SK-N-SH (cell line): Measurements from ENCODE around the gene ASB9. TPM values are rescaled to one million over a fixed set of nuclear protein-coding genes. Genes with fewer than 3 reads are reported as not detected.

Experiments
- CTCF ChIA-PET: fragments of 300-600, 350-600 bp; formaldehyde crosslinking; extraction: SDS; loops from one replicate; lab custom pipeline; 2021; lab: Yijun Ruan, JAX
- POLR2A ChIA-PET: fragments of 350-600 bp; sonication (Branson Sonifier 250); formaldehyde crosslinking; extraction: SDS; loops from one replicate; lab custom pipeline; 2020; ENCODE audit warnings: antibody characterized with exemption, inconsistent platforms; lab: Yijun Ruan, JAX
- DNase-seq: peaks from one replicate; pipeline ENCODE4 v3.0.0; 2012
- H2AFZ ChIP-seq: fragments of 200-600 bp; sonication (generic); 2 replicates; pipeline ENCODE4 v1.8.1; 2016; ENCODE audit warnings: antibody characterized with exemption, mild to moderate bottlenecking, low read depth
- H3F3A ChIP-seq: fragments of 200-600 bp; sonication (generic); replicated peaks from 2 replicates; pipeline ENCODE3; 2016; ENCODE audit warnings: antibody characterized with exemption, mild to moderate bottlenecking; ENCODE audit not compliant: insufficient read depth
- H3K27ac ChIP-seq, 2 experiments: fragments of 200-500 bp in 1 of 2; fragments of 200-600 bp in 1 of 2; sonication (Bioruptor generic) in 1 of 2; sonication (generic), shearing (Covaris generic) in 1 of 2; 2 replicates each; pipeline versions ENCODE4 v1.5.1 to v1.6.1; 2014 to 2016; ENCODE audit warnings: low read depth in 2 of 2, inconsistent platforms in 1 of 2, low read length in 1 of 2, mild to moderate bottlenecking in 1 of 2, mixed read lengths in 1 of 2
- H3K27me3 ChIP-seq: fragments of 200-600 bp; sonication (generic), shearing (Covaris generic); 2 replicates; pipeline ENCODE4 v1.6.1; 2016; ENCODE audit warnings: mixed run types; ENCODE audit not compliant: insufficient read depth
- H3K36me3 ChIP-seq, 2 experiments: fragments of 200-500 bp in 1 of 2; fragments of 200-600 bp in 1 of 2; sonication (Bioruptor generic) in 1 of 2; sonication (generic) in 1 of 2; replicated peaks in 1 of 2; 2 replicates each; pipeline versions ENCODE3 to v1.5.1; 2014 to 2016; ENCODE audit warnings: low read length in 1 of 2, mild to moderate bottlenecking in 1 of 2; ENCODE audit not compliant: insufficient read depth in 2 of 2, control insufficient read depth in 1 of 2
- H3K4me1 ChIP-seq, 2 experiments: fragments of 200-500 bp in 1 of 2; fragments of 200-600 bp in 1 of 2; sonication (Bioruptor generic) in 1 of 2; sonication (generic), shearing (Covaris generic) in 1 of 2; 2 replicates each; pipeline versions ENCODE4 v1.5.1 to v1.6.1; 2014 to 2016; ENCODE audit warnings: low read depth in 1 of 2, low read length in 1 of 2, mixed run types in 1 of 2; ENCODE audit not compliant: insufficient read depth in 2 of 2, control insufficient read depth in 1 of 2
- H3K4me2 ChIP-seq: fragments of 200-600 bp; sonication (generic), shearing (Covaris generic); 2 replicates; pipeline ENCODE4 v1.6.1; 2017; ENCODE audit warnings: mixed run types
- H3K4me3 ChIP-seq, 2 experiments: fragments of 200-500 bp in 1 of 2; fragments of 200-600 bp in 1 of 2; sonication (Bioruptor generic) in 1 of 2; sonication (generic), shearing (Covaris generic) in 1 of 2; 2 replicates each; pipeline versions ENCODE4 v1.5.1 to v1.8.1; 2014 to 2016; ENCODE audit warnings: low read depth in 2 of 2, inconsistent platforms in 1 of 2, low read length in 1 of 2, mild to moderate bottlenecking in 1 of 2, mixed read lengths in 1 of 2, moderate library complexity in 1 of 2
- H3K79me2 ChIP-seq: fragments of 200-600 bp; sonication (generic); 2 replicates; pipeline ENCODE4 v1.8.1; 2017; ENCODE audit warnings: mild to moderate bottlenecking; ENCODE audit not compliant: insufficient read depth
- H3K9ac ChIP-seq: fragments of 200-600 bp; sonication (generic); 2 replicates; pipeline ENCODE4 v1.6.1; 2017; ENCODE audit warnings: mixed run types
- H3K9me2 ChIP-seq: fragments of 200-600 bp; sonication (generic); 2 replicates; pipeline ENCODE4 v1.6.1; 2017; ENCODE audit warnings: mixed run types
- H3K9me3 ChIP-seq: fragments of 200-600 bp; sonication (generic); 2 replicates; pipeline ENCODE4 v1.6.1; 2017; ENCODE audit warnings: mixed run types, mild to moderate bottlenecking, moderate library complexity
- H4K20me1 ChIP-seq: fragments of 200-600 bp; sonication (generic); 2 replicates; pipeline ENCODE4 v1.6.1; 2017; ENCODE audit warnings: mild to moderate bottlenecking, mixed run types; ENCODE audit not compliant: insufficient read depth
- ELF1 ChIP-seq: IDR thresholded peaks from 2 replicates; pipeline ENCODE4 v1.4.0; 2012
- EP300 ChIP-seq, 2 experiments: IDR thresholded peaks; 2 replicates each; pipeline versions ENCODE4 v1.4.0 to v1.6.1; 2012; ENCODE audit warnings: borderline replicate concordance in 1 of 2, low read depth in 1 of 2, low read length in 1 of 2
- EZH2phosphoT487 ChIP-seq: fragments of 200-600 bp; sonication (generic); IDR thresholded peaks from 2 replicates; pipeline ENCODE4 v1.6.1; 2017; ENCODE audit warnings: low read depth, mixed run types, mild to moderate bottlenecking, antibody characterized with exemption, moderate library complexity, borderline replicate concordance
- FOSL2 ChIP-seq: IDR thresholded peaks from 2 replicates; pipeline ENCODE4 v1.4.0; 2012; ENCODE audit warnings: low read depth, mild to moderate bottlenecking, moderate library complexity, borderline replicate concordance
- GATA2 ChIP-seq: sonication (generic); formaldehyde crosslinking; IDR thresholded peaks from 2 replicates; pipeline ENCODE4 v1.5.0; 2020; ENCODE audit warnings: mild to moderate bottlenecking, missing genetic modification reagents
- JUND ChIP-seq: IDR thresholded peaks from 2 replicates; pipeline ENCODE4 v1.4.0; 2012
- MEF2A ChIP-seq: IDR thresholded peaks from 2 replicates; pipeline ENCODE4 v1.4.0; 2012; ENCODE audit warnings: low read depth, borderline replicate concordance
- NFIC ChIP-seq: IDR thresholded peaks from 2 replicates; pipeline ENCODE4 v1.4.0; 2012; ENCODE audit warnings: borderline replicate concordance
- NRF1 ChIP-seq: IDR thresholded peaks from 2 replicates; pipeline ENCODE4 v1.6.1; 2012; ENCODE audit warnings: low read depth, mild to moderate bottlenecking, low read length
- RAD21 ChIP-seq: IDR thresholded peaks from 2 replicates; pipeline ENCODE4 v1.6.1; 2012; ENCODE audit warnings: mild to moderate bottlenecking, low read length
- RXRA ChIP-seq: IDR thresholded peaks from 2 replicates; pipeline ENCODE4 v1.4.0; 2012; ENCODE audit warnings: low read depth, mild to moderate bottlenecking, borderline replicate concordance
- SMC3 ChIP-seq: IDR thresholded peaks from 2 replicates; pipeline ENCODE4 v1.6.1; 2012; ENCODE audit warnings: low read depth, low read length, improper control_type of control experiment
- TEAD4 ChIP-seq: IDR thresholded peaks from 2 replicates; pipeline ENCODE4 v1.4.0; 2012; ENCODE audit warnings: mild to moderate bottlenecking, borderline replicate concordance; ENCODE audit not compliant: insufficient read depth
- WGBS: methylation state at CpG from one replicate; pipeline ENCODE4 v1.1.6; 2017; ENCODE audit warnings: low lambda C conversion rate; 5-methylcytosine and 5-hydroxymethylcytosine counted together
- polyA plus RNA-seq, 3 experiments: library from polyadenylated mRNA; depleted of rRNA; stranded (reverse); fragments of >200 nt; gene quantifications; 2 replicates each; pipeline ENCODE4 v1.2.3, GENCODE V29; 2012
- TF ChIP-seq, protein P1 (sequence below): fragments of 150-350 bp; IDR thresholded peaks from 2 replicates; pipeline ENCODE4 v1.6.1; 2017; ENCODE audit warnings: antibody characterized with exemption, low read length, low read depth, borderline replicate concordance
- TF ChIP-seq, protein P2 (sequence below): IDR thresholded peaks from 2 replicates; pipeline ENCODE4 v1.4.0; 2012; ENCODE audit warnings: low read depth, borderline replicate concordance

Gene ASB9
- polyA plus RNA-seq, 1 of the 3 experiments (the other 2 are of a cell fraction) = 2.5 TPM

DNA sequence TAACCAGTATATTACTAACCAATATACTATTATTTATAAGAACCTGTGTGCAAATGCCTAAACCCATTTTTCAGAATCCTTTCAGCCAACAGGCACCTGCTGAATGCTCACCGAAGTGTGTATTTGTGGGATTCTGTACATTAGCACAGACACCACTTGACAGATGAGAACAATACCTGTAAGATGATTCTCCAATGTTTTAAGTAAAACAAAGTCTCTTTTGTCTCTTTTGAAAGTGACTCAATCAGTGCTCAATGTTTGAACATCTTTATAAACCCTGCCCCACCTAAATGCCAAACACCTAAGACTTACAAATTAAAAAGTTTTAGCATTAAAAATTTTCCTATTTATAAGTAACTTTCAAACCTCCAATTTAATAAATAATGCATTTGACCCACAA, 763 bp downstream of the ASB9 start:
- Histone ChIP-seq H3F3A (no peaks in the 10 kb centered on the region), H3K27me3 (no peaks in the 10 kb centered on the region), H3K27ac (no peak overlapping the region), H3K4me2 (no peak overlapping the region), H3K9me3 (no peaks in the 10 kb centered on the region), H2AFZ (no peak overlapping the region), H3K9me2 (no peaks in the 10 kb centered on the region), H3K36me3 (no peaks in the 10 kb centered on the region), H3K4me3 (no peak overlapping the region), H3K4me1 (peaks cover 0 to 5% of the 10 kb centered on the region in 2 experiments; a peak in 1 of 4 replicates), H3K79me2 (no peaks in the 10 kb centered on the region), H4K20me1 (no peaks in the 10 kb centered on the region), H3K9ac (no peak overlapping the region)
- TF ChIP-seq, protein P1, sequence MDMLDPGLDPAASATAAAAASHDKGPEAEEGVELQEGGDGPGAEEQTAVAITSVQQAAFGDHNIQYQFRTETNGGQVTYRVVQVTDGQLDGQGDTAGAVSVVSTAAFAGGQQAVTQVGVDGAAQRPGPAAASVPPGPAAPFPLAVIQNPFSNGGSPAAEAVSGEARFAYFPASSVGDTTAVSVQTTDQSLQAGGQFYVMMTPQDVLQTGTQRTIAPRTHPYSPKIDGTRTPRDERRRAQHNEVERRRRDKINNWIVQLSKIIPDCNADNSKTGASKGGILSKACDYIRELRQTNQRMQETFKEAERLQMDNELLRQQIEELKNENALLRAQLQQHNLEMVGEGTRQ = no peak
- TF ChIP-seq, protein P2, sequence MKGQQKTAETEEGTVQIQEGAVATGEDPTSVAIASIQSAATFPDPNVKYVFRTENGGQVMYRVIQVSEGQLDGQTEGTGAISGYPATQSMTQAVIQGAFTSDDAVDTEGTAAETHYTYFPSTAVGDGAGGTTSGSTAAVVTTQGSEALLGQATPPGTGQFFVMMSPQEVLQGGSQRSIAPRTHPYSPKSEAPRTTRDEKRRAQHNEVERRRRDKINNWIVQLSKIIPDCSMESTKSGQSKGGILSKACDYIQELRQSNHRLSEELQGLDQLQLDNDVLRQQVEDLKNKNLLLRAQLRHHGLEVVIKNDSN = no peak
- TF ChIP-seq SMC3 (no peak), NRF1 (no peak), TEAD4 (no peak), EP300 (IDR thresholded peaks at IDR 0.05; ENCODE audit: borderline replicate concordance in 1 of 2, low read depth in 1 of 2, low read length in 1 of 2) (no peak), MEF2A (no peak), FOSL2 (no peak), NFIC (no peak), JUND (no peak), RXRA (no peak), ELF1 (no peak), RAD21 (no peak)
- ChIA-PET POLR2A (no interaction called here), CTCF (no interaction called here)
- WGBS = 46% methylated on average over 1 of the region's 1 CpG
- no peak for DNase-seq

DNA sequence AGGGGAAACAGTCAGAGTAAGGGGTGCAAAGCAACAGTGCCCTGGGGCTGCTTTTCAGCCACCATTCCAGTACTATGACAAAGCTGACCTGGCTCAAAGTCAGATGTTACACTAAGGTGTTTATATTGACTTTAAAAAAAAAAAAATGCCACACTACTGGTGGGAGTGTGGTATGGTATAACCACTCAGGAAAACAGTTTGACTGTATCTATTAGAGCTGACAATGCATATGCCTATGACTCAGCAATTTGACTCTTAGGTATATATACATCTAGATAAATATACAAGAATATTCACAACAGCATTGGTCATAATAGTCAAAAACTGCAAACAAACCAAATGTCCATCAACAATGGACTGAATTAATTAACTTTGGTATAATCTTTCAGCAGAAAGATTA, 15.0 kb downstream of the ASB9 start:
- Histone ChIP-seq H3K4me2 (no peak overlapping the region), H3K4me3 (no peak overlapping the region), H4K20me1 (no peaks in the 10 kb centered on the region), H3F3A (no peaks in the 10 kb centered on the region), H3K36me3 (no peaks in the 10 kb centered on the region), H3K27me3 (no peaks in the 10 kb centered on the region), H3K4me1 (no peaks in the 10 kb centered on the region), H3K27ac (no peak overlapping the region), H2AFZ (no peak overlapping the region), H3K9me3 (no peaks in the 10 kb centered on the region), H3K9ac (no peak overlapping the region), H3K9me2 (no peaks in the 10 kb centered on the region), H3K79me2 (no peaks in the 10 kb centered on the region)
- CTCF ChIA-PET = no interaction called here
- DNase-seq = no peak
- POLR2A ChIA-PET = no interaction called here
- TF ChIP-seq EZH2phosphoT487 = no peak
- TF ChIP-seq GATA2 = no peak
